ENCODE data around the gene OTOP2.

Gene OTOP2

DNA sequence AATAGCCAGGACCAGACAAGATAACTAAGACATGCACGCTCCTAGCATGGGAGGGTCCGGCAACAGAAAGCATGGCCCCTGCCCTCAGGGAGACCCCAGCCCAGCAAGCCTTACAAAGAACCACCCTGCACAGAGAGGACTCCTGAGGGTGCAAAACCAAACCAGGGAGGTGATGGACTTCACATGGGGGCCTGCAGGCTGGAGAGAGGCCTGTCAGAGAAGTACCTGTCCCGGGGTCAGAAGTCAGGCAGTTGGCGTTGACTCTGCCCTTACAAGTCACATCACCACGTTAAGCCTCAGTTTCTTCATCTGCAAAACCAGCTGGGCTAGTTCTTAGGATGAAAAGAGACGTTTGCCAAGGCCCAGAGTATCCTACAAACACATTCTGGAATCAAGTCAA lies 4.7 kb downstream of the OTOP2 start:
- DNase-seq, result no peak

DNA sequence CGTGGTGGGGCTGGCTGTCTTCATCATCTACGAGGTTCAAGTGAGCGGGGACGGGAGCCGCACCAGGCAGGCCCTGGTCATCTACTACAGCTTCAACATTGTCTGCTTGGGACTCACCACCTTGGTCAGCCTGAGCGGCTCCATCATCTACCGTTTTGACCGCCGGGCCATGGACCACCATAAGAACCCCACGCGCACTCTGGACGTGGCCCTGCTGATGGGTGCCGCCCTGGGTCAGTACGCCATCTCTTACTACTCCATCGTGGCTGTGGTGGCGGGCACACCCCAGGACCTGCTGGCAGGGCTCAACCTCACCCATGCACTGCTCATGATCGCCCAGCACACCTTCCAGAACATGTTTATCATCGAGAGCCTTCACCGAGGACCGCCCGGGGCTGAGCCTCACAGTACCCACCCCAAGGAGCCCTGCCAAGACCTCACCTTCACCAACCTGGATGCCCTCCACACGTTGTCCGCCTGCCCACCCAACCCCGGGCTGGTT lies 6.5 kb downstream of the OTOP2 start:
- DNase-seq, result no peak

DNA sequence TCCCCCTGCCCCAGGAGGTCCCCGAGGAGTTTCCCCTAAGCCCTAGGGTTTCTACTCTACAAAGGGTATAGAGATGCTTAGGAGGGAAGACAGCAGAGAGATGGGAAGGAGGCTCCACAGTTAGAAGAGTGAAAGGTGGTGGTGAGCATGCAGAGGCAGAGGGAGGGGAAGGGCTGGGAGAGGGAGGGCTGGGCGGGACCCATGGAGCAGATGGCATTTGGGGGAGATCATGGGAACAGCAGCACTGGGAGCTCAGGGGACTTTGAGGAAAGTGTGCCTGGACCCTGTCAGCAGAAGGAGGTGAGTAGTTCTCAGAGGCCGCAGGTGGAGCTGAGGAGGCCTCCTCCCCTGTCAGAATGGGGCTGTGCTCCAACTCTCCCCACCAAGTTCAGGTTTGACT lies 11.0 kb downstream of the OTOP2 start:
- no peak for DNase-seq

DNA sequence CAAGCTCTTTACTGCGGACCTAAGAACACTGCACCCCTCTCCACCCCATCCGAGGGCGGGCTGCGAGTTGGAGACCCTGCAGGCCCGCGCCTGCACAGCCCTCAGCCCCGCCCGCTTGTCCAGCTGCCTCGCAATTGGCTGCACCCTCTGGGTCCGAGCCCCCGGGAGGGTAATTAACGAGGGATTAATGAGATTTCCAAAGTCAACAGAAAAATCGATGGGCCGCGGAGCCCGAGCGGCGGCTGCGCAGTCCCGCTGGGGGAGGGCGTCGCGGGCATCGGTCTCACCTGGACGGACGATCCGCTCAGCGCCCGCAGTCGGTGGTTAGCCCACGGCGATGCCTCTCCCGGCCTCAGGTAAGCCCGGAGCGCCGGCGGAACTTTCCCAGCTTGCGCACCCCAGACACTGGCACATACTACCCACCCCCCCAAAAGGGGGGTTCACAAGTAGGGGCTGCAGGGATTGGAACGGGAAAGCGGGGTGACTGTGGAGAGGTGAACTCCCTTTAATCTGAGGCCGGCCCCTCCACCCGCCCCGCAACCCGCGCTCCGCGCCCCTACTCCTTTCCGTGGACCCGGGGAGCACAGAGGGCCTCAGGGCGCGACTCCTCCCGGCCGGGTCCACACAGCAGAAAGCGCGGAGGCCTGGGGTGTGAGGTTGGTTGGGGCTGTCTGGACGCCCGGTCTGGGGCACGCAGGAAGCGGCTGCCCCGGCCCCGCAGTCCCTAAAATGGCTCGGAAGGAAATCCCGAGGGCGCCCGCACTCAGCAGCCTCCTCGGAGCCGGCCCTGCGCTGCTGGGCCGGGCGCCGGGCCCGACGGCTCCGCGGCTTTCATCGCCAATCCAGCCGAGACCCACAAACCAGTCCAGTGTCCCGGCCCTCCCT lies 11.8 kb downstream of the OTOP2 start, which contains the start of gene OTOP3:
TSS of gene OTOP3 (plus strand) at position 314 of the 885 bp plus-strand sequence. CDS start at position 338, 24 bp downstream.
- no peak for DNase-seq

DNA sequence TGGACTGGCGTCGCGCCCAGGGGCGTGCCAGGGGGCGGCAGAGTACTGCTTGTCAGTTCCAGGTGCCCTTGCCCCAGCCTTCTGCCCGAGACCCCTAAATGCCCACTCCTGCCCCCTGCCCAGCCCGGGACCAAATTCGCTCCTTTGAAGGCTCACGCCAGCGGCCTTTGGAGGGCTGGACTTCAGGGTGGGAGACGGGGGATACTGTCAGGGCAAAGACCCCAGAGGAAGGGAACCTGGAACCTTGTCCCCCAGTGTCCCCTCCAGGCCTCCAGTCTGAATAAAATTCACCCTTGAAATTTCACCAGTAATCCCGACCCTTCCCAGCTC lies 12.4 kb downstream of the OTOP2 start:
- no peak for DNase-seq

DNA sequence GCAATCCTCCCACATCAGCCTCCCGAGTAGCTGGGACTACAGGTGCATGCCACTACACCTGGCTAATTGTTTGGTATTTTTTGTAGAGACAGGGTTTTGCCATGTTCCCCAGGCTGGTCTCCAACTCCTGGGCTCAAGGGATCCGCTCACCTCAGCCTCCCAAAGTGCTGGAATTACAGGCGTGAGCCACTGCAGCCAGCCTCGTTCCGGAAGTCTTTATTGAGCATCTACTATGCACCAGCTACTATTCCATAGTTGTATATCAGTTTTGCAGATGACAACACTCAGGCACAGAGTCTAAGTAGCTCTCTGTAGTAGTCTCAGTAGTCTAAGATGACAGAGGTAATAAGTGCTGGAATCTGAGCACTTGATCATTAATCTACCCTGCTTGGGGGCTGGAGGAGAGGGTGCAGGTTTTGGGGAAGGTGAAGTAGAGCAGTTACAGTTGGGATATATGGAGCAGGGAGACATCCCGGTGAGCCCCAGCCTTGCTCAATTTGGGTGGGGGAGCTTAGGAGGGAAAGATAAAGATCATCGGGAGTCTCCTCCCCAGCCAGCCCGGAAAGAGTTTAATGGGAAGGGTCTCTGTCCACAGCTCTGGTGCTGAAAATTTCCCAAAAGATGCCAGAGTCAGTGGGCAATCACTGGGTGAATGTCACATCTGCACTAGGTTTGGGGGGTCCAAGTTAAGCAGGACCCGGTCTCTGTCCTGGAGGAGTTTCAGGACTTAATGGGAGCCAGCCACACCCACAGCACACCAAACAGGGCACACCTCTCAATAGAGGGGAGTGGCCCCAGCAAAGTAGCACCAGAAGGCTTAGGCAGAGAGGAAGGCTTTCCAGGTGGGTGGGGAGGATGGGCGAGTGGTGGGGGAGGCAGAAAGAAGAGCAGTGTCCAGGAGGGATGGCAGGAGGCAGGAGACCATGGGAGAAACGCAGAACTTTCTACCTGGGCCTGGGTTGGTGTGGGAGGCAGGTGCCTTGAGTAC lies 13.3 kb downstream of the OTOP2 start:
- DNase-seq, result no peak

DNA sequence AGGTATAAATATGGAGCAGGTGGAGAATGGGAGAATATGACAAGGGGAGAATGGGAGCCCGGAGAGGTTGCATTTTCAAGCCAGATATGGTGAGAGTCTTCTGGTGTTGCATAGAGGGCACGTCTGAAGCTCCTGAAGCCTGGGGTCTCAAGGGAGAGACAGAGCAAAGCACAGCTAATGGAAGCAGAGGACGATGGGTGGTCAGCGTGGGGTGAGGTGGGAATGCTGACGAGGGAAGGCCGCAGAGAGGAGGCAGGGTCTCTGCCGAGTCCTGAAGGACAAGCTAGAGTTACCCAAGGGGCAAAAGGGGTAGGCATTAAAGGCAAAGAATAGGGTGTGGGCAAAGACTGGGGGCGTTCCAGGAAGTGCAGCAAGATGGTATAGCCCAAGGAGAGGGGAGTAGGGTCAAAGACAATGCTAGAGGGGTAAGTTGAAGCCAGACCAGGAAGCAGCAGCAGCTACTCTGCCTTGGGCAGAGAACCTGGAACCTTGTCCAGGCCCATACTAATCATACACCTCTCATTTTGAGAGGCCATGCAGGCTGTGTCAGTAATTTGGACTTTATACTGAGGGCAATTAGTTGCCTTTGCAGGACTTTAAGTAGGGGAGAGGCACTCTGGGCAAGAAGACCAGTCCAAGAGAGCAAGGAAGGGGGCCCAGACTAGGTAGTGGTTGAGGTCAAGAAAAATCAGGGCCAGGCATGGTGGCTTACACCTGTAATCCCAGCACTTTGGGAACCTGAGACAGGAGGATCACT lies 14.3 kb downstream of the OTOP2 start:
- DNase-seq, result no peak

DNA sequence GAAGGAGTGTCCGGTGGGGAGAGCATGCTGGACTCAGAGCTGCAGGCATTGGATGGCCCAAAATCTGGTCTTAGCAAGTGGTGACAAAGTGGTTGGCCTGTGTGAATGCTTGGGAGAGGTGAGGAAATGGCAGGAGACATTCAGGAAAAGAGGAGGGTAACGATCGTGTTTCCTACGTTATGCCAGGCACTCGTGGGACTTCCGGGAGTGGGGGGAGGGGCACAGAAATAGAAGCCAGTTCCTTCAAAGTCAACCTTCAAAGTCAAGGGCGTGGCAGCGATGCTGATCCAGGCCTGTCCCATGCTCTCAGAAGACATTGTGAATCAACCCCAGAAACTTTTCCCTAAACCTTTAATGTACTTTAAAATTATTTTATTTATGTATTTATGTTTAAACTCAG lies 15.5 kb downstream of the OTOP2 start:
- DNase-seq, result no peak

DNA sequence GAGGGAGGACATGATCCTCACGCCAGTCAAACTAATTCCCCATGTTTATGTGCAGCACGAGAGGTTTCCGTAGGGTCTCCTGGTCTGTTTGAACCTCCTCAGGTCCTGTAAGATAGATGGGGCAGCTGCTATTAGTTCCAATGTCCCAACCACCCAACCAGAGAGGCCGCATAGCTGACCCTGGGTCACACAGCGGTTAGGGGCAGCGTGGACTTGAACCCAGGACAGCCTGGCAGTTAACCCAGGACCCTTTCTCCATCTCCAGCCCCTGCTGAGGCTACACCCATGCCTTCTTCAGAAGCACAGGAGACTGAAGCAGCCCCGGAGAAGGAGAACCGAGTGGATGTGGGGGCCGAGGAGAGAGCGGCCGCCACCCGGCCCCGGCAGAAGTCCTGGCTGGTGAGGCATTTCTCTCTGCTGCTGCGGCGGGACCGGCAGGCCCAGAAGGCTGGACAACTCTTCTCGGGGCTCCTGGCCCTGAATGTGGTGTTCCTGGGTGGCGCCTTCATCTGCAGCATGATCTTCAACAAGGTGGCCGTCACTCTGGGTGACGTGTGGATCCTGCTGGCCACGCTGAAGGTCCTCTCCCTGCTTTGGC lies 17.2 kb downstream of the OTOP2 start:
- no peak for DNase-seq

DNA sequence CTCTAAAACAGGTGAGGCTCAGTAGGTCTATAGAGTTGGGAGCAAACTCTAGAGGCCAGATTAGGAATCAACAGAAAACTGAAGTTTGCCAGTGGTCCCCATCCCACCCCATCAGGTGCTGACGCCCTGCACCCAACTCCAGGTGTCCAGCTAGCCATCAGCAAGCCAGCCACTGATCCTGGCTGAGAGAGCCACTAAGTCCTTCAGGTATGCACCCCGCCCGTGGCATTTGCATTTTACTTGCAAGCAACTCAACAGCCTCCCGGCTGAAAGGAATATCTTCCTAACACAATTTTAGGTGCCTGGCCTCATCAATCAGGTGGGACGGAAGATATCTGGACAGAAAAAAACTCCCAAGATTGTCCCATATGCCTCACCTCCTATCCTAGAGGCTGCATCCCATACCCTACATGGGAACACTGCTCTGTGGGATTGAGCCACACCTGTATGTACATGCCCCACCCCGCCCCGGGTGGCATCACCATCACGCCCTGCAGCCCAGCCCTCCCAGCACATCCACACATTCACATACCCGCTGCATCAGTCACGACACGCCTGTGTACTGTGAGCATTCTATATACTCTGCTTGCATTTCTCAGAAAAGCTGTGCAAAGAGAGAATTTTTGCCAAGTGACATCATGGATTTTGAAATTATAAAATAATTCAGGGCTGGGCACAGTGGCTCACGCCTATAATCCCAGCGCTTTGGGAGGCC lies 19.9 kb downstream of the OTOP2 start:
- DNase-seq, result no peak

DNA sequence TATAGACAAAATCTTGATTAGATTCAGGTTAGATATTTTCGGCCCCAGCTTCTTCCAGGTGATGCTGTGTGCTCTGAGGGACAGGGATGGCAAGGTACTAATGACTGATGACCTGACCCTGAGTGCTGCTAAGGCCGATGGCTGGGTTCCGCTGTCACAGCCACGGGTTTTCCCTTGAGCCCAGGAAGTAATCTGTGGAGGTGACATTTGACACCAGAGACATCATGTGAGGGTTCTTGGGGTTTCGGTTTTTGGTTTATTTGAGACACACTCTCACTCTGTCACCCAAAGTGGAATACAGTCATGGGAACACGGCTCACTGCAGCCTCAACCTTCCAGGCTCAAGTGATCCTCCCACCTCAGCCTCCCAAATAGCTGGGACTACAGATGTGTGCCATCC lies 21.5 kb downstream of the OTOP2 start:
- DNase-seq, result no peak

DNA sequence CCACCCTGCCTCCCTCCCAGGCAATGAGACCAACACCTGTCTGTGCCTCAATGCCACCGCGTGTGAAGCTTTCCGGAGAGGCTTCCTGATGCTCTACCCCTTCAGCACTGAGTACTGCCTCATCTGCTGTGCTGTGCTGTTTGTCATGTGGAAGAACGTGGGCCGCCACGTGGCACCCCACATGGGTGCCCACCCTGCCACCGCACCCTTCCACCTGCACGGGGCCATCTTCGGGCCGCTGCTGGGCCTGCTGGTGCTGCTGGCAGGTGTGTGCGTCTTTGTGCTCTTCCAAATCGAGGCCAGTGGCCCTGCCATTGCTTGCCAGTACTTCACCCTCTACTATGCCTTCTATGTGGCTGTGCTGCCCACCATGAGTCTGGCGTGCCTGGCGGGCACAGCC lies 22.6 kb downstream of the OTOP2 start:
- DNase-seq, result no peak

DNA sequence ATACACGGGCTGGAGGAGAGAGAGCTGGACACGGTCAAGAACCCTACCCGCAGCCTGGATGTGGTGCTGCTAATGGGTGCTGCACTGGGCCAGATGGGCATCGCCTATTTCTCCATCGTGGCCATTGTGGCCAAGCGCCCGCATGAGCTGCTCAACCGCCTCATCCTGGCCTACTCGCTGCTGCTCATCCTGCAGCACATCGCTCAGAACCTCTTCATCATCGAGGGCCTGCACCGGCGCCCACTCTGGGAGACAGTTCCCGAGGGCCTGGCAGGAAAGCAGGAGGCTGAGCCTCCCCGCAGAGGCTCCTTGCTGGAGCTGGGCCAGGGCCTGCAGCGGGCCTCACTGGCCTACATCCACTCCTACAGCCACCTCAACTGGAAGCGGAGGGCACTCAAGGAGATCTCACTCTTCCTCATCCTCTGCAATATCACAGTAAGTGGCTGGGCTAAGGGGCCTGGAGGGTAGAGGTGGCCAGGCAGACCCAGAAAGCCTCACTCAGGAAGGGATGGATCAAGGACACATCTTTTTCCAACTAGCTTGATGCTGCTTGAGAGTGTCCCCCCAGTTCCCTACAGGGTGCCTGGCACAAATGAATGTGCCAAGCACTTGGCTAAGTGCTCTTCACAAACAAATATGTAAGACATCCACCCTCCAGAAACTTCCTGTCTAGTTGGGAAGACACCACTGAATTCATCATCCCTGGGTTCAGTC lies 23.1 kb downstream of the OTOP2 start:
- DNase-seq, result no peak

DNA sequence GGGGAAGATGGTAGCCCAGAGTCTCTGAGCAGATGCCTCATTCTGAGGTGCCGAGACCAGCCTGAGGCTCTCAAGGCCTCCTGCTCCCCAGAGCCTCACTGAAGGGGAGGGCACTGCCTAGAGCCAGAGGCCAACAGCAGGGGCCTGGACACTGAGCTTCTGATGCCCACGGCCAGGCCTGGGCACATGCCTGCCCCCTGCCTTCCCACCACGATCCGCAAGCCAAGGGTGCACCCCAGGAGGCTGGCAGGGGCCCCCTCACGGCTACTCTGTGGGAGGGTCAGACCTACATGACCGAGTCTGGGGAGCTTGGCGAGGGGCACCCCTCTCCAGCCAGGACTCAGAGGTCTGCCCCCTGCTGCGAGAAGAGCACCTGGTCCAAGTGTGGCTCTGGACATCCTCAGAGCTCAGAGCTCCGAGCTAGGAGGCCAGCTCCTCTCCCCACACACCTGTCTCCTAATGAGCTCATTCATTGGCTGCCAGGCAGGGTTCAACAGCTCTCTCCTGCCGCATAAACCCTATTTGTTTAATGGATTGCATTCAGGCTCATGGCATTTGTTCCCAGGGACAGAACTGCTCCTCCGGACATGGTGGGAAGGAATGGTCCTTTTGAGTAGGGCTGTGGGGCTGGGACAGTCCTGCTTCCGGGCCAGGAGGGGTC lies 25.5 kb downstream of the OTOP2 start:
- DNase-seq, result no peak

DNA sequence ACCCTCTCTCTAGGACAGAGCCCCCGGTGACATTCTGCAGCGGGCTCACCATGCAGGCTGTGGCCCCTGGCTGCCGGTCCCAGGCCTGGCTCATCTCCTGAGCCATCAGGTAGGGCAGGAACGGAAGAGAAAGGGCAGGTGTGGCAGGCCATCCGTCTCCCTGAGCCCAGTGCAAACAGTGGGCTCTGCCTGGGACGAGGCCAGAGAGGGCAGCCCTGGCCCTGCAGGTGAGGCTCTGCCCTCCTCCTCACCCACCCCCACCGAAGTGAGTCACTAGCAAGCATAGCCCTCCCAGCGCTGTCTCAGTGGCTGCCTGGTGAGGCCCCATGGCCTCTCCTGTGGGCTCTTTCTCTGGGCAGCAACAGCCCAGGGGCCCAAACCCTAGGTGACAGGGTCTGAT lies 26.1 kb downstream of the OTOP2 start:
- no peak for DNase-seq

DNA sequence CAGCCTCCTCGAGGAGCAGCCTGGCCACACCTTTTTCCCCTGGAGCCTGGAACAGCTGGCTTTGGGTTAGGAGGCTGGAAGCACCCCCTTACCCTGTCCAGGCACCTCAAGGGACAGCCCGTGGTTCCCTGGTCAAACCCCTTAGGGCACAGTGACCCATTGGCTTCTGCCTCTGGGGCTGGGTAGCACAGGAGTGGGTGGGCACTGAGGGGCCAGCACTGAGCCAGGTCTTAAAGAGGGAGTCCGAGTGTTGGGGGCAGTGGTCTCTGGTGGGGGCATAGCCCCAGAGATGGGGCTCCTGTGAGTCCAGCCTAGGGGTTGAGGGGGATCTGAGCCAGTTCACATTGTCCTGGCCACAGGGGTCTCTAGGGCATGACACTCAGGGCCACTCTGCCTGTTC lies 27.0 kb downstream of the OTOP2 start:
- DNase-seq, result no peak

DNA sequence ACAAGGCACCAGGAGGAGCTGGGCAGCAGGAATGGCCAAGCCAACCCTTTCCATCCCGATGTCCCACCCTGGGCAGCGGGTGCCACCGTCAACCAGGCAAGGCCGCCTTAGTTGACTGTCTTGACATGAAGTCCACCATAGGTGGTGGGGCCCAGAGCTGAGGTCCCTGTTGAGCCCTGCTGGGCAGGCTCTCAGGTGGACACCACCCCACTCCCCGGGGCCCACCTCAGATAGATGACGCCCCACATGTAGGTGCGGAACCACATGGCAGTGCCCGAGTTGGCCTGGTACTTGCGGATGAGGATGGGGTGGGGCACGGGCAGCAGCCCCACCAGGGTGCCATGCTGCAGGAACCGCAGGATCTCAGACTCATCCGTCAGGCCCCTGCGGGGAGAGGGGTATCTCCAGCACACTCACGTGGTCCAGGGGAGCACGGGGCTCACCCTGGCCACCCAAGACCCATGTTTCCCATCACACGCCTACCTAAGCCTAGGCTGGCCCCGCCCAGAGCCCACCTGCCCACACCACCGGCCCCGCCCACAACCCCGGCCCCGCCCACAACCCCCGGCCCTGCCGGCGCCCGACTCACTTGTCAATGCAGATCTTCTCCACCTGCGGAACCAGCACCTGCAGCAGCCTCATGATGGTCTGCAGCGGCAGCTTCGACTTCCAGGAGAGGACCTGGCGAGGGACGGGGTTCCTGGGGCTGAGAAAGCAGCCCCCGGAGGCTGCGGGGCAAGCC lies 27.8 kb downstream of the OTOP2 start:
- no peak for DNase-seq

DNA sequence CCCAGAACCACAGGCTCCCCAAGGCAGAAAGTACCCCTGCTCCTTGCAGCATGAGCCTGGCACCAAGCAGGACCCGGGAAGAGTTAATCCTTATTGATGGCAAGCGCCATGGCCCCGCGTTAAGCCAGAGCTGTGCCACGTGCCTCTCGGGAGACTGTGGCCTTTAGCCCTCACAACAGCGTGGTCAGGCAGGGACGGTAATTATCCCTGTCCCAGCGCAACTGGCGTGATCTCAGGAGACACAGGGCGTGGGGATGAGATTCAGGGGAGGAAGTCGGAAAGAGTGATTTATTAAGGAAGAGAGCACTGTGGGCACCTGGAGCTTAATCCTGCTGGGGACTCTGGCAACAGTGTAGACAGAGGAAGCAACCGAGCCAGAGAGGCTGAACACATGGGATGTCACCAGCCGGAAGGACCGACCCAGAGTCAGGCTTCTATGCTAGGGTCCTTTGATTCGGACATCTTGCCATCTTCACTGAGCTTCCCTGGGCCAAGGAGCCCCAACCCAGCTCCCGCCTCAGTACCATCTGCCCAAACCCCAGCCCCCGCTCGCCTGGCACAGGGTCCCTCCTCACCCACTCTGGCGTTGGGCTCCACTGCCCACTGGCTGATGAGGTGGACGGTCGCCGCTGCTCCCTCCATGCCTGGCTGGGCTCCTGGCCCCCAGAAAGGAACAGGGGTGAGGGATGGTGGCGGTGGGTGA lies 28.5 kb downstream of the OTOP2 start:
- DNase-seq, result no peak

DNA sequence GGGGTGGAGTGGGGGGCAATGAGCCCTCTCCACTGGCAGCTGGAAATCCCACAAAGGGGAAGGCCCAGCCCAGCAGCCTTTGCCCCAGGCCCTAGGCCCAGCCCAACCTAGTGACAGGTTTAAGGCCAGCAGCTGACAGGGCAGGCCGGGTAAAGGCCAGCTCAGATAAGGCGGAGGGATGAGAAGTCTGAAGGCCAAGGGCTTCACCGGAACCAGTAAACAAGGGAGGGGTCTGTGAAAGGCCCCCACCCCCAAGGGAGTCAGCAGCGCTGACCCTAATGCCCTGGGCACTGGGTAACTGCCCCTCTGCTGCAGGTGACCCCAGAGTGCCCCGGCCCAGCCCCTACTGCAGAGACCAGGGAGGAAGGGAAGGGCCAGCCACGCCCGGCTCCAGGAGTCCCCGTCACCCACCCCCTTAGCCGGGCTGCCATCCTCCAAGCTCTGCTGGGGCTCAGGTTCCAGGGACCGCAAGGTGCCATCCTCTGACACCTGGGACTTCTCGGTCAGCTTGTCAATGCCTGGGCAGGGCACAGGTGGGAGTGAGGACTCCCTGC lies 29.1 kb downstream of the OTOP2 start:
- no peak for DNase-seq
